IMR-90 (cell line): Measurements from ENCODE around the gene COL18A1. TPM values are rescaled to one million over a fixed set of nuclear protein-coding genes. Genes with fewer than 3 reads are reported as not detected.

Source experiments
- ATAC-seq: fragments of 200-7000 bp; cut with Tn5 transposase; 2 replicates; pipeline ENCODE4 v1.9.1; 2020; ENCODE audit warnings: low read depth, mild to moderate bottlenecking, moderate library complexity
- BruUV-seq: library from RNA; stranded (reverse); fragments of 400-500 nt; replicated peaks from 2 replicates; lab custom pipeline; 2021; lab: Mats Ljungman, UMichigan
- CTCF ChIA-PET: fragments of 300-600 bp; formaldehyde crosslinking; extraction: SDS; loops from one replicate; lab custom pipeline; 2021; ENCODE audit warnings: antibody characterized with exemption; lab: Yijun Ruan, JAX
- POLR2A ChIA-PET: fragments of 300-600 bp; sonication (Branson Sonifier 250); formaldehyde crosslinking; loops from one replicate; lab custom pipeline; 2022; ENCODE audit warnings: antibody characterized with exemption; ENCODE audit not compliant: unreplicated experiment; lab: Charles Lee
- DNase-seq: peaks from one replicate; pipeline ENCODE4 v3.0.0; 2013
- H2AFZ ChIP-seq: replicated peaks from 2 replicates; pipeline ENCODE3; 2013; ENCODE audit warnings: low read length, mild to moderate bottlenecking; ENCODE audit not compliant: poor library complexity
- H2AK5ac ChIP-seq: 2 replicates; pipeline ENCODE4 v1.6.1; 2013; ENCODE audit warnings: low read depth, low read length, inconsistent platforms
- H2AK9ac ChIP-seq: replicated peaks from 2 replicates; pipeline ENCODE3; 2013; ENCODE audit warnings: mild to moderate bottlenecking, low read depth, low read length, moderate library complexity; ENCODE audit not compliant: poor library complexity
- H2BK120ac ChIP-seq: 2 replicates; pipeline ENCODE4 v1.6.1; 2013; ENCODE audit warnings: low read depth, low read length, inconsistent platforms
- H2BK15ac ChIP-seq: 3 replicates; pipeline ENCODE4 v1.6.1; 2013; ENCODE audit warnings: low read depth, low read length, inconsistent platforms
- H2BK20ac ChIP-seq: 2 replicates; pipeline ENCODE4 v1.6.1; 2013; ENCODE audit warnings: low read depth, mild to moderate bottlenecking, inconsistent platforms, low read length, moderate library complexity
- H2BK5ac ChIP-seq: 2 replicates; pipeline ENCODE4 v1.6.1; 2013; ENCODE audit warnings: mild to moderate bottlenecking, low read depth, low read length, inconsistent platforms; ENCODE audit not compliant: poor library complexity, severe bottlenecking
- H3K14ac ChIP-seq: replicated peaks from 2 replicates; pipeline ENCODE4 v1.6.1; 2013; ENCODE audit warnings: low read depth, low read length, inconsistent platforms
- H3K18ac ChIP-seq: 2 replicates; pipeline ENCODE4 v1.6.1; 2013; ENCODE audit warnings: low read depth, low read length, control low read depth
- H3K23ac ChIP-seq: 2 replicates; pipeline ENCODE4 v1.6.1; 2013; ENCODE audit warnings: low read depth, low read length, inconsistent platforms
- H3K27ac ChIP-seq: 2 replicates; pipeline ENCODE4 v1.5.1; 2013; ENCODE audit warnings: mild to moderate bottlenecking, control low read depth, low read length; ENCODE audit not compliant: insufficient read depth
- H3K27me3 ChIP-seq: 2 replicates; pipeline ENCODE4 v1.6.1; 2013; ENCODE audit warnings: low read length; ENCODE audit not compliant: control insufficient read depth, insufficient read depth
- H3K36me3 ChIP-seq: 2 replicates; pipeline ENCODE4 v1.6.1; 2013; ENCODE audit warnings: low read length, mixed read lengths; ENCODE audit not compliant: control insufficient read depth, insufficient read depth
- H3K4ac ChIP-seq: 2 replicates; pipeline ENCODE4 v1.6.1; 2013; ENCODE audit warnings: low read depth, low read length, inconsistent platforms
- H3K4me1 ChIP-seq: 2 replicates; pipeline ENCODE4 v1.6.1; 2013; ENCODE audit warnings: low read length, mixed read lengths; ENCODE audit not compliant: control insufficient read depth, insufficient read depth
- H3K4me2 ChIP-seq: 2 replicates; pipeline ENCODE4 v1.6.1; 2013; ENCODE audit warnings: low read depth, mild to moderate bottlenecking, control low read depth, low read length, moderate library complexity
- H3K4me3 ChIP-seq: 2 replicates; pipeline ENCODE4 v1.5.1; 2013; ENCODE audit warnings: low read depth, mild to moderate bottlenecking, control low read depth, low read length, moderate library complexity; ENCODE audit not compliant: insufficient read depth
- H3K56ac ChIP-seq: 2 replicates; pipeline ENCODE4 v1.6.1; 2013; ENCODE audit warnings: low read length, inconsistent platforms; ENCODE audit not compliant: insufficient read depth; ENCODE audit errors: extremely low read depth
- H3K79me1 ChIP-seq, 2 experiments: 2 replicates each; pipeline ENCODE4 v1.6.1; 2013; ENCODE audit warnings: low read length in 2 of 2, inconsistent platforms in 1 of 2, low read depth in 1 of 2
- H3K9ac ChIP-seq: 2 replicates; pipeline ENCODE4 v1.6.1; 2013; ENCODE audit warnings: low read depth, low read length, control low read depth
- H3K9me1 ChIP-seq: 2 replicates; pipeline ENCODE4 v1.6.1; 2013; ENCODE audit warnings: low read length, inconsistent platforms; ENCODE audit not compliant: insufficient read depth
- H3K9me3 ChIP-seq: 2 replicates; pipeline ENCODE4 v1.6.1; 2013; ENCODE audit warnings: low read length; ENCODE audit not compliant: control insufficient read depth, insufficient read depth
- H4K20me1 ChIP-seq: 2 replicates; pipeline ENCODE4 v1.6.1; 2013; ENCODE audit warnings: low read length, inconsistent platforms; ENCODE audit not compliant: insufficient read depth
- H4K5ac ChIP-seq: 2 replicates; pipeline ENCODE4 v1.6.1; 2013; ENCODE audit warnings: mild to moderate bottlenecking, low read depth, low read length, control low read depth
- H4K8ac ChIP-seq, 2 experiments: 2 replicates each; pipeline ENCODE4 v1.6.1; 2013; ENCODE audit warnings: low read depth in 2 of 2, low read length in 2 of 2, control low read depth in 1 of 2, inconsistent platforms in 1 of 2
- H4K91ac ChIP-seq: 2 replicates; pipeline ENCODE4 v1.6.1; 2013; ENCODE audit warnings: low read depth, low read length, inconsistent platforms; ENCODE audit not compliant: insufficient read depth
- BHLHE40 ChIP-seq: fragments of 150-350 bp; IDR thresholded peaks from 2 replicates; pipeline ENCODE4 v1.6.1; 2016; ENCODE audit warnings: mild to moderate bottlenecking, low read depth, low read length
- CEBPB ChIP-seq: IDR thresholded peaks from 2 replicates; pipeline ENCODE4 v1.6.1; 2012; ENCODE audit warnings: low read depth, low read length, improper control_type of control experiment
- CHD1 ChIP-seq: IDR thresholded peaks from 2 replicates; pipeline ENCODE4 v1.6.1; 2012; ENCODE audit warnings: low read depth, low read length, improper control_type of control experiment
- FOS ChIP-seq: fragments of 150-350 bp; IDR thresholded peaks from 2 replicates; pipeline ENCODE4 v1.6.1; 2016; ENCODE audit warnings: low read depth, low read length
- MAFK ChIP-seq: IDR thresholded peaks from 2 replicates; pipeline ENCODE4 v1.6.1; 2012; ENCODE audit warnings: low read depth, low read length, improper control_type of control experiment
- MAZ ChIP-seq: IDR thresholded peaks from 2 replicates; pipeline ENCODE4 v1.6.1; 2012; ENCODE audit warnings: low read depth, mild to moderate bottlenecking, low read length, improper control_type of control experiment, moderate library complexity, borderline replicate concordance
- MXI1 ChIP-seq: IDR thresholded peaks from 2 replicates; pipeline ENCODE4 v1.6.1; 2012; ENCODE audit warnings: low read depth, mild to moderate bottlenecking, low read length, moderate library complexity, borderline replicate concordance
- POLR2A ChIP-seq: IDR thresholded peaks from 2 replicates; pipeline ENCODE4 v1.6.1; 2012; ENCODE audit warnings: mild to moderate bottlenecking, low read depth, low read length
- RAD21 ChIP-seq: IDR thresholded peaks from 2 replicates; pipeline ENCODE4 v1.6.1; 2012; ENCODE audit warnings: low read length, improper control_type of control experiment
- RCOR1 ChIP-seq: IDR thresholded peaks from 2 replicates; pipeline ENCODE4 v1.6.1; 2012; ENCODE audit warnings: mild to moderate bottlenecking, low read length, improper control_type of control experiment; ENCODE audit not compliant: insufficient replicate concordance
- RFX5 ChIP-seq: IDR thresholded peaks from 2 replicates; pipeline ENCODE4 v1.8.0; 2012; ENCODE audit warnings: low read depth, mild to moderate bottlenecking, low read length, moderate library complexity
- SMC3 ChIP-seq: fragments of 150-350 bp; IDR thresholded peaks from 2 replicates; pipeline ENCODE4 v1.6.1; 2016; ENCODE audit warnings: low read depth, mild to moderate bottlenecking, antibody characterized with exemption, low read length, moderate library complexity
- WGBS, 2 experiments: methylation state at CpG; one replicate each; pipeline versions ENCODE4 v1.1.5 to v1.1.7; 2013; ENCODE audit warnings: missing lambda C conversion rate in 2 of 2; ENCODE audit not compliant: insufficient read length in 1 of 2; ENCODE audit errors: extremely low coverage in 2 of 2; 5-methylcytosine and 5-hydroxymethylcytosine counted together
- dilution Hi-C: fragments of 300-500 bp; cut with HindIII; formaldehyde crosslinking; loops from one replicate; pipeline ENCODE4 v1.14.3; 2018; ENCODE audit warnings: low sequenced_read_pairs; ENCODE audit not compliant: unreplicated experiment
- in situ Hi-C: fragments of 300-500 bp; cut with MboI; formaldehyde crosslinking; loops from 3 replicates; pipeline ENCODE4 v1.14.3; 2019; ENCODE audit warnings: low sequenced_read_pairs, inconsistent platforms, mixed read lengths
- intact Hi-C: fragments of 100-400 bp; cut with micrococcal nuclease; formaldehyde crosslinking; loops from 2 replicates; pipeline ENCODE4 v1.10.0; 2022
- polyA plus RNA-seq, 3 experiments: library from polyadenylated mRNA; depleted of rRNA; stranded (reverse); fragments of >200 nt; gene quantifications; 2 replicates each; pipeline ENCODE4 v1.2.3, GENCODE V29; 2012; ENCODE audit warnings: low replicate concordance in 1 of 3
- total RNA-seq: library from RNA; depleted of rRNA; stranded (reverse); fragments of >200 nt; gene quantifications from 2 replicates; pipeline ENCODE4 v1.2.3, GENCODE V29; 2012
- TF ChIP-seq, protein P1 (sequence below): fragments of 150-350 bp; IDR thresholded peaks from 2 replicates; pipeline ENCODE4 v1.6.1; 2016; ENCODE audit warnings: low read depth, mild to moderate bottlenecking, low read length, moderate library complexity, borderline replicate concordance
- TF ChIP-seq, protein P2 (sequence below): fragments of 150-350 bp; IDR thresholded peaks from 2 replicates; pipeline ENCODE4 v1.6.1; 2017; ENCODE audit warnings: mild to moderate bottlenecking, antibody characterized with exemption, low read length, low read depth
- TF ChIP-seq, protein P3 (sequence below): conservative IDR thresholded peaks from 2 replicates; pipeline ENCODE4 v1.5.1; 2012; ENCODE audit warnings: mild to moderate bottlenecking, low read depth, low read length, improper control_type of control experiment

The COL18A1 gene
- total and polyA plus RNA-seq, 2 of the 4 experiments (the other 2 are of a cell fraction), result 4.3 to 46.7 TPM

DNA sequence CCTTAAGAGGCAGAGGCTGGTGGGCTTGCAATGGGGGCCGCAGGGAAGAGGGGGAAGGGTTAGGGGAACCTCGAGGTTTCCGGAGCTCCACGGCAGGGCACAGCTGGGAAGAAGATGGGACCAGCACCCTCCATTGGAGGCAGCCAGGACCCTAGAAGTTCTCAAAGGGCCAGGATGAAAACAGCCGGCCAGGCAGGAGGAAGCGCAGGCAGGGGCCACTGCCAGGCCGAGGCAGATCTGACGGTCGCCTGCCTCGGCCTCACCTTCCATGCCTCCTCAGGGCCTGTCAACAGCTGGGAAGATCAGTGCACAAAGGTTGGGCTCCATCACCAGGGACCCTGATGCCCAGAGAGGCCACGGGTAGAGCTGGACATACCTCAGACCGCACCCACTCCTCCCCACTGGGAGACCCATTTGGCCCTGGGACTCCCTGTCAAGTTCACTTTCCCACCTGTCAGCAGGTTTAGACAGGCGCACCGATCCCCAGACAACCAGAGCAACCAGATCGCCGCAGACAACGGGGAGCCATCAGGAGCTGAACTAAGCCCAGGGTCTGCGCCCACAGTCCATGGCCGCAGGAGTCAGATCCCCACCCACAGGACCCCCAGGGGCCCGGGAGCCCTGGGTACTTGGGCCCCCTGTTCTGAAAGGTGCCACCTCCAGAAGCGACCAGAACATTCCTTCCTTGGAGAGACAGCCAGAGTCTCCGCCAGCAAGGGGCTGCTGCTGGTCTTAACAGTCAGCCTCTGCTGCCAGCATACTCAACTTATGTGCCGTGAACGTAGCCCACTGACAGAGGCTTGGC is 135.0 kb downstream of the COL18A1 start:
- Histone ChIP-seq H3K4me2 (no peak overlapping the region), H2AK9ac (no peak overlapping the region), H2BK5ac (no peak overlapping the region), H3K4ac (no peak overlapping the region), H3K4me3 (no peak overlapping the region), H4K91ac (no peak overlapping the region), H3K14ac (no peak overlapping the region), H3K79me1 (peaks cover 9 to 27% of the 10 kb centered on the region in 2 experiments), H3K9me1 (no peaks in the 10 kb centered on the region), H3K27ac (no peak overlapping the region), H3K27me3 (no peaks in the 10 kb centered on the region), H2BK15ac (no peak overlapping the region), H4K20me1 (peaks cover 13% of the 10 kb centered on the region; the same call in 1 of the 2 replicates), H4K8ac (no peak overlapping the region), H3K9me3 (no peaks in the 10 kb centered on the region), H2BK120ac (no peak overlapping the region), H3K4me1 (peaks cover 3% of the 10 kb centered on the region; the same call in 1 of the 2 replicates), H3K23ac (no peak overlapping the region), H4K5ac (no peak overlapping the region), H2BK20ac (no peak overlapping the region), H3K56ac (no peak overlapping the region), H3K18ac (no peak overlapping the region), H3K9ac (no peak overlapping the region), H3K36me3 (peaks cover 3% of the 10 kb centered on the region), H2AFZ (no peak overlapping the region), H2AK5ac (no peak overlapping the region)
- whole genome bisulfite sequencing, 2 experiments, result 94% methylated on average over 20 of the region's 24 CpGs; no CpG with 5 or more reads in 1 of the 2 experiments
- ChIA-PET CTCF (no interaction called here), POLR2A (no interaction called here)
- BruUV-seq, result no TSS peak
- ATAC-seq (no peak), DNase-seq (no peak)
- dilution Hi-C loops, result no loop called here
- in situ Hi-C loops, result no loop called here
- intact Hi-C loops, result no loop called here
- no peak for TF ChIP-seq FOS
- no peak for TF ChIP-seq CHD1
- TF ChIP-seq, protein P1, sequence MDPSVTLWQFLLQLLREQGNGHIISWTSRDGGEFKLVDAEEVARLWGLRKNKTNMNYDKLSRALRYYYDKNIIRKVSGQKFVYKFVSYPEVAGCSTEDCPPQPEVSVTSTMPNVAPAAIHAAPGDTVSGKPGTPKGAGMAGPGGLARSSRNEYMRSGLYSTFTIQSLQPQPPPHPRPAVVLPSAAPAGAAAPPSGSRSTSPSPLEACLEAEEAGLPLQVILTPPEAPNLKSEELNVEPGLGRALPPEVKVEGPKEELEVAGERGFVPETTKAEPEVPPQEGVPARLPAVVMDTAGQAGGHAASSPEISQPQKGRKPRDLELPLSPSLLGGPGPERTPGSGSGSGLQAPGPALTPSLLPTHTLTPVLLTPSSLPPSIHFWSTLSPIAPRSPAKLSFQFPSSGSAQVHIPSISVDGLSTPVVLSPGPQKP, result no peak
- TF ChIP-seq, protein P2, sequence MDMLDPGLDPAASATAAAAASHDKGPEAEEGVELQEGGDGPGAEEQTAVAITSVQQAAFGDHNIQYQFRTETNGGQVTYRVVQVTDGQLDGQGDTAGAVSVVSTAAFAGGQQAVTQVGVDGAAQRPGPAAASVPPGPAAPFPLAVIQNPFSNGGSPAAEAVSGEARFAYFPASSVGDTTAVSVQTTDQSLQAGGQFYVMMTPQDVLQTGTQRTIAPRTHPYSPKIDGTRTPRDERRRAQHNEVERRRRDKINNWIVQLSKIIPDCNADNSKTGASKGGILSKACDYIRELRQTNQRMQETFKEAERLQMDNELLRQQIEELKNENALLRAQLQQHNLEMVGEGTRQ, result no peak
- no peak for TF ChIP-seq MAZ
- no peak for TF ChIP-seq MAFK
- no peak for TF ChIP-seq MXI1
- no peak for TF ChIP-seq CEBPB
- no peak for TF ChIP-seq BHLHE40
- TF ChIP-seq RAD21, result no peak
- no peak for TF ChIP-seq RFX5
- no peak for TF ChIP-seq RCOR1
- no peak for TF ChIP-seq SMC3
- TF ChIP-seq, protein P3, sequence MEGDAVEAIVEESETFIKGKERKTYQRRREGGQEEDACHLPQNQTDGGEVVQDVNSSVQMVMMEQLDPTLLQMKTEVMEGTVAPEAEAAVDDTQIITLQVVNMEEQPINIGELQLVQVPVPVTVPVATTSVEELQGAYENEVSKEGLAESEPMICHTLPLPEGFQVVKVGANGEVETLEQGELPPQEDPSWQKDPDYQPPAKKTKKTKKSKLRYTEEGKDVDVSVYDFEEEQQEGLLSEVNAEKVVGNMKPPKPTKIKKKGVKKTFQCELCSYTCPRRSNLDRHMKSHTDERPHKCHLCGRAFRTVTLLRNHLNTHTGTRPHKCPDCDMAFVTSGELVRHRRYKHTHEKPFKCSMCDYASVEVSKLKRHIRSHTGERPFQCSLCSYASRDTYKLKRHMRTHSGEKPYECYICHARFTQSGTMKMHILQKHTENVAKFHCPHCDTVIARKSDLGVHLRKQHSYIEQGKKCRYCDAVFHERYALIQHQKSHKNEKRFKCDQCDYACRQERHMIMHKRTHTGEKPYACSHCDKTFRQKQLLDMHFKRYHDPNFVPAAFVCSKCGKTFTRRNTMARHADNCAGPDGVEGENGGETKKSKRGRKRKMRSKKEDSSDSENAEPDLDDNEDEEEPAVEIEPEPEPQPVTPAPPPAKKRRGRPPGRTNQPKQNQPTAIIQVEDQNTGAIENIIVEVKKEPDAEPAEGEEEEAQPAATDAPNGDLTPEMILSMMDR, result no peak
- TF ChIP-seq POLR2A, result no peak
